HFF-Myc (cell line): ENCODE results near the gene SIMC1.

Source experiments
- DNase-seq: peaks from one replicate; pipeline ENCODE4 v3.0.0-alpha.2; 2011; ENCODE audit warnings: low read depth; ENCODE audit errors: extremely low read depth
- H3K4me3 ChIP-seq: replicated peaks from 2 replicates; pipeline ENCODE4 v1.5.1; 2011; ENCODE audit warnings: low read depth, mild to moderate bottlenecking, control low read depth, low read length
- TF ChIP-seq, protein P1 (sequence below): IDR thresholded peaks from 2 replicates; pipeline ENCODE4 v1.5.1; 2012; ENCODE audit warnings: mild to moderate bottlenecking, low read depth, low read length, control low read depth; ENCODE audit errors: missing control alignments

SIMC1 gene

DNA sequence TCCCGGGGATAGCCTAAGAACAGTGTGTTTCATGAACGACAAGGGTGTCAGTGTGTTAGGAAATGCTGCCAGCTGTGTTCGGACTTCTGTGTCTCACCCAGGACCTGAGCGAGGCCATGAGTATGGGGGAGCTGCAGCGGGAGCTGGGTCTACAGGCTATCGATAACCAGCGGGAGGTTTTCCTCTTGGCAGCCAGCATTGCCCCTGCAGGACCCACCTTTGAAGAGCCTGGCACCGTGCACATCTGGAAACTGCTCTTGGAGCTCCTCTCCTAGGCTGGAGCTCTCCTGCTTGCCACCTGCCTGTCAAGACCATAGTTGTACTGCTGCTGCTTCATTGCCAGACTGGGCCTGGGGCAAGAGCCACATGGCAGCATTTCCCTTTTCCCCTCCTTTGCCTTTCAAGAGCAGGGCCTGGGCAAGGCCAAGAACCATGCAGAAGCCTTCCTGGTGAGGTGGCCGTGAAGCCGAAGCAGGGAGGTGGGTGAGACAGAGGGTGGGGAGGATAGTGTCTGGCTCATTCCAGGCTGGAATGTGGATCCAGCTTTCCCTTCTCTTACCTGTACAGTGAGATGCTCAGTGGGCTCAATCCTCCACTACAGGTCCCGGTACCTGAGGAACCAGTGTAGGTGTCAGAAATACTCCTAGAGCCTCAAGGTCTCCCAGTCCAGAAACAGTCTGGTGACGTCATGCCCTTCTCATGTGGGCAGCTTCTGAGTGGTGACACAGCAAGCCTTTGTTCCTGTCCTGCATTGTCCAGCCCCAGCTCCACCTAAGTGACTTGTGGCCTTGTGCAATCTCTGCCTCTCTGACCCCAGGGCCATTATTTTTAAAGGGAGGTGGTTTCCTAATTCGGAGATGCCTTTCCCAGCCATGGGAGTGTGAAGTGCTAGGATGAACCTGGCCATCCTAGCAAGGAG lies 133.7 kb downstream of the SIMC1 start:
- DNase-seq: no peak
- TF ChIP-seq, protein P1, sequence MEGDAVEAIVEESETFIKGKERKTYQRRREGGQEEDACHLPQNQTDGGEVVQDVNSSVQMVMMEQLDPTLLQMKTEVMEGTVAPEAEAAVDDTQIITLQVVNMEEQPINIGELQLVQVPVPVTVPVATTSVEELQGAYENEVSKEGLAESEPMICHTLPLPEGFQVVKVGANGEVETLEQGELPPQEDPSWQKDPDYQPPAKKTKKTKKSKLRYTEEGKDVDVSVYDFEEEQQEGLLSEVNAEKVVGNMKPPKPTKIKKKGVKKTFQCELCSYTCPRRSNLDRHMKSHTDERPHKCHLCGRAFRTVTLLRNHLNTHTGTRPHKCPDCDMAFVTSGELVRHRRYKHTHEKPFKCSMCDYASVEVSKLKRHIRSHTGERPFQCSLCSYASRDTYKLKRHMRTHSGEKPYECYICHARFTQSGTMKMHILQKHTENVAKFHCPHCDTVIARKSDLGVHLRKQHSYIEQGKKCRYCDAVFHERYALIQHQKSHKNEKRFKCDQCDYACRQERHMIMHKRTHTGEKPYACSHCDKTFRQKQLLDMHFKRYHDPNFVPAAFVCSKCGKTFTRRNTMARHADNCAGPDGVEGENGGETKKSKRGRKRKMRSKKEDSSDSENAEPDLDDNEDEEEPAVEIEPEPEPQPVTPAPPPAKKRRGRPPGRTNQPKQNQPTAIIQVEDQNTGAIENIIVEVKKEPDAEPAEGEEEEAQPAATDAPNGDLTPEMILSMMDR: no peak
- no peak overlapping the region for H3K4me3 ChIP-seq

DNA sequence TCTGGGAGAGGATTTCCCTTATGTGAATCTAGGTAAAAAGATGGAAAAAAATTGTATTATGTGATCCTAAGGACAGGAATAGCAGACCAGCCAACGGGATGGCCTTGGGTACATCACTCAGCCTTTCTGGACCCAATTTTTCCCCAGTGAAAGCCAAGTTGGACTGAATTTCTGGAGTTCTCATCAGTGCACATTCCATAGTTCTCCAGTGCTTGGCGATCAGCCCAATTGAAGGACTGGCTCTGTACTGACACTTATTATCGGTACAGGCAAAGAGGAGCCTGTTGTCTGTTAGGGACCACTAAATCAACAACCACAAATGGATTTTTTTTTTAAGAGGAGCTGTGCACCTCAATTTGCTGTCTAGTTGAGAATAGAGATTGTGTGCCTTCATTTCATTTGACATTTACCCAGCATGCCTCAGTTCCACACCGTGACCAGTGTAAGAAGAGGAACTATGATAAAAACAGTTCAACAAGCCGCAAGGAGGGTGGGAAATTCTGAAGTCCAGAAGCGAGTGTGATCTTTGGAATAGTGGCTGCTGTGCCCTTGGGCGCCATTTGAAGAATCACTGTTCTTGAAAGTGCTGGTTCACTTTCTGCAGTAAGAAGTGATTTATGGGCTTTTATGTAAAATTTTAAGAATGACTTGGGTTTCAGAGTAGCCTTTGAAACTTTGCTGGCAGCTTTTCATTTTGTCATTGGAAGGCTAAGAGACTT lies 135.0 kb downstream of the SIMC1 start:
- no peak overlapping the region for H3K4me3 ChIP-seq
- TF ChIP-seq, protein P1: no peak
- no peak for DNase-seq

DNA sequence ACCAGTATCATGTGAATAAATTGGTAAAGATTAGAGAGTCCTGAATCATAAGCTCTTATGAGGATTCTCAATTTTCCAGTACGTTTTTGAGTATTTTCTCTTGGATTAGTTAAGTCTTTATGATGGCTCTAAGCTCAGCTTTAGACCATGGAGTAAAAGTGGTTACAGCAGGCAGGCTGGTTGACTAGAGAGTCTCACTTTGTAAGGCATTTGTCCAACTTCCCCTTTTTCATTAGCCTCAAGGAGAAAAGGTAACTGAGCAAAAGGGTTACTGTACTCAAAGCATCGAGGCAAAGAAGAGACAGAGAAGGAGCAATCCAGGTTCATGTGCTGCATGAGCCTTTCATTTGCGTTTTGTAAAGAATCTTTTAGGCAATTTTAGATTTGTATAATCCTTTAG lies 141.7 kb downstream of the SIMC1 start:
- TF ChIP-seq, protein P1: no peak
- DNase-seq: no peak
- no peak overlapping the region for H3K4me3 ChIP-seq

DNA sequence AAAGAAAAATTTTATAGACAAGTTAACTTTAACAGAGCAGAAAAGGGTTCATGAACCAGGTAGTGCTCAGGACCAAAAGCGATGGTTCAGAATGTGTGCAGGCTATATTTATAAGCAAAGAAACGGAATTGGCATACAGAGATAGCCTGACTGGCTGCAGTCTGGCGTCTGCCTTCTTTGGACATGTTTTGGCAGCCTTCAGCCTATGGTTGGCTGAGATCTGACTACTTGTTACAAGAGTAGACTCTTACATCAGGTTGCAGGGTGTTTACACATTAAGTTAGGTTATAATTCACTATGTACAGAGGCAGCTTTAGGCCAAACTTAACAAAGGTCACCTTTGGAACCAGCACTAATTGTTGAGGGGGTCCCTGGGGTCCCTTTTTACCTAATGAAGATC lies 143.2 kb downstream of the SIMC1 start:
- DNase-seq: no peak
- TF ChIP-seq, protein P1: no peak
- H3K4me3 ChIP-seq: no peak overlapping the region

DNA sequence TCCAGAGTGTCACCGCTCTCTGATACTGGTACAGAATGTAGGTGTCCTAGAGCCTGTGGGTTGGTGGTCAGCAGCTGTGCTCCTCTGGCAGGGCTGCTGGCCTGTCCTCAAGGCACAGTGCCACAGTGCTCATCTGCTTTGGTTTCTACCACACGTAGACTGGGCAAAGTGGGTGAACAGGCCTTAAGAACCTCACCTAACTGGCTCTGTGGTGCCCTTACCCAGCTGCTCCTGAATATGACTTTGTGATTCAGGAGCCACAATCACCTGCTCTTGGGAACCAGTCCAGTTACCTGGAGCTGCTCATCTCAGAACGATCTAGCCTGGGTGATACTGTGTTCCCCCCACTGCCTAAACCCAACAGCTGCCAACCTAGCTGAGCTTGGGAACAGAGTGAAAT lies 143.8 kb downstream of the SIMC1 start:
- no peak for DNase-seq
- TF ChIP-seq, protein P1: no peak
- no peak overlapping the region for H3K4me3 ChIP-seq

DNA sequence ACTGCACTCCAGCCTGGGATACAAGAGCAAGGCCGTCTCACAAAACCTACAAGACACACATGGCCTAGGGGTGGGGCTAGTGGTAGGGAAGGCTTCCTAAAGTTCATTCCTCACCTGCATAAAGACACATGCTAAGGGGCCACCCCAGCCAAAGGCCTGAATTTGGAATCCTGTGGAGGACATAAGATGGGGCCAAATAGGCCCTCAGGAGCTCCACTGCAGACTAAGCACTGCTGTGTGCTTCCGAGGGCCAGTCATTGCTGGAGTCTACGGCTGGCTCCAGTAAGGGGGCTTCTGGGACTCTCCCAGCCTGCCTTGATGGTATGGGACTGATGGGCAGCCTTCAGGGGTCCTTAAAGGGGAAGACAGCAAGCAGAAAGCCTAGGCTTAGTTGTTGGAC lies 144.5 kb downstream of the SIMC1 start:
- no peak overlapping the region for H3K4me3 ChIP-seq
- TF ChIP-seq, protein P1: no peak
- DNase-seq: no peak
